Stimulated activated CD8-positive, alpha-beta memory T cell treated with anti-CD3 and anti-CD28 coated beads, Interleukin-7, amount 100 ng/mL, for 48 hours (primary cell): ENCODE data around the gene ATP13A3.
"Not testable (repeated sequence)": the region's sequence is repeated elsewhere in the genome, so short reads cannot be mapped to it uniquely, and the experiment has no call there.

ENCODE experiments used
- DNase-seq, 2 donors: peaks; one replicate each; pipeline ENCODE4 v3.0.0-alpha.2; 2020; ENCODE audit warnings: low read depth in 1 of 2; ENCODE audit errors: extremely low read depth in 1 of 2

The ATP13A3 gene

DNA sequence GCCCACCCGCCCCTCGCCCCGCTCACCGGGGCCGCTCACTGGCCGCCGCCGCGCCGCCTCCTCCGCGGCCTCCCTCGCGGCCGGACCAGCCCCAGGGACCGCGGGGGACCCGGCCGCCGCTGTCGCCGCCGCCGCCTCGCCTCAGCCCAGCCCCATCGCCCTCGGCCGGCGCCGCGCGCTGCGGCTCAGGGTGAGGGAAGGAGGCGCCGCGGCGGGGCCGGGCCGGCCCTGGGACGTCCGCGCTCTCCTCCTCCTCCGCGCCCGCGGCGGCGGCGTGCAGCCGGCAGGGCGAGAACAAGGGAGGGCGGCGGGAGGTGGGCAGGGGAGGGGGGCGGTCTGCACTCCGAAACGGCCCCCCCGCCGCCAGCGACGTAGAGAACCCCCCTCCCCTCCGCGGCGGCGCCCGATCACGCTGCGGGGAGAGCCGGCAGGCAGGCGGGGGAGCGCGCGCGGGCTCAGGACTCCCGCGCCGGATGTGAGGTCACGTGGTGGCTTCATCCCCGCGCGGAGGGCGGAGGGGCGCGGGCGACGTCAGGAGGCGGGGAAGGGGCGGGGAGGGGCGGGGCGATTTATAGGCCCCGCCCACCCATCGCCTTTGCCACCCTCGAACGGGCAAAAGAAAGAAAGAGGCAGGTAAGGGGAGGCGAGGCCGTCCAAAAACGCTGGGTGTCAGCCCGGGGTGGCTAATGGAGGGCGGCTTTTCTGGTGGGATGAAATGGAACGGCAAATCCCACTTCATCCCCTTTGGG lies at the start of gene ATP13A3:
Gene ATP13A3, minus strand, starts transcription at position 463 of the 749 bp plus-strand sequence. CDS start 24,812 bp downstream, outside the sequence.
- DNase-seq, result peak; percentile 74 to 76

DNA sequence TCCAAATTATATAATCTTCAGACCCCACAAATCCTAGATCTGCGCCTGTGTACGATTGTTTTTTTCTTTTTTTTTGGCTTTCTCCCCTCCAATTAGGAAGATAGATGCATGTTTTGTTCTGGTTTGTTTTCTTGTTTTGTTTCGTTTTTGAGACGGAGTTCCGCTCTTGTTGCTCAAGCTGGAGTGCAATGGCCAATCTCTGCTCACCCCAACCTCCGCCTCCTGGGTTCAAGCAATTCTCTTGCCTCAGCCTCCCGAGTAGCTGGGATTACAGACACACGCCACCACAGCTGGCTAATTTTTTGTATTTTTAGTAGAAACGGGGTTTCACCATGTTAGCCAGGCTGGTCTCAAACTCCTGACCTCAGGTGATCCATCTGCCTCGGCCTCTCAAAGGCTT lies 48.4 kb upstream of the ATP13A3 start:
- not testable (repeated sequence) for DNase-seq

DNA sequence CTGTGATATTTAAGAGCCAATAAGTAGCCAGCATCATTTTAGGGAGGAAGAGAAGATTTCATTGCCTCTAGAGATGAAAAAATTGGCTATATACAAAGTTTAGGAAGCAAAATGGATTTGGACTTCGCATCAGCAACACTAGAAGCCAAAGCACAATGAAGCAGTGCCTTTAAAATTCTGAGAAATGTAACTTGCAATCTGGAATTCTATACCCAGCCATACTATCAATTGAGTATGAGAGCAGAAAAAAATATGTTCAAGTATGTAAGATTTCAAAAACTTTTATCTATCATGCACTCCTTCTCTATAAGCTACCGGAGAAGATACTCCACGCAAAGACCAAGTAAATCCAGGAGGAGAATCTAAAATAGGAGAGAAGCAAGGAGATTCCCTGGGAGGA lies 47.4 kb upstream of the ATP13A3 start:
- no peak for DNase-seq

DNA sequence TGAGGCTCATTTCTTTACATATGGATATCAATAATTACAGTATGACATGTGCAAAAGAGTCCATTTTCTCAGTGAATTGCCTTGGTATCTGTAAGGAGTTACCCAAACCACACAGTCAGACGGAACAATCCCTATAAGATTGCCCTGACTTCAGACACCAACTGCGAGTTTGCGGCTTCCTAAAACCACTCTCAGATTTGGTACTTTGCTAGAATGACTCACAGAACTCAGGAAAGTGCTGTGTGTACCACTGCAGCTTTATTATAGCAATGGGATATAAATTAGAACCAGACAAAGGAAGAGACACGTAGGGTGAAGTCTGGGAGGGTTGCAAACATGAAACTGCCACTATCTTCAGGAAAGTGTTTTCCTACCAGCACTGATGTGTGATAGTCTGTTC lies 45.8 kb upstream of the ATP13A3 start:
- no peak for DNase-seq

DNA sequence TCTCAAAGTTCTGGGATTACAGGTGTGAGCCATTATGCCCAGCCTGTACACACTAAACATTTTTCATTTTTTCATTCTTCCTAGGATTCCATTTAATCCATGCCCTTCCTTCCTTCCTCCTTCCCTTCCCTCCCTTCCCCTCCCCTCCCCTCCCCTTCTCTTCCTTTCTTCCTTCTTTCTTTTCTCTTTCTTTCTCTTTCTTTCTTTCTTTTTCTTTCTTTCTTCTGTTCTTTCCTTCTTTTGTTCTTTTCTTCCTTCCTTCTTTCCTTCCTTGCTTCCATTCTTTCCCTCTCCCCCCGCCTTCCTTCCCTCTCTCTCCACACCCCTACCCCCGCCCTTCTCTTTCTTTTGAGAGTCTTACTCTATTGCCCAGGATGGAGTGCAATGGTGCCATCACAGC lies 40.9 kb upstream of the ATP13A3 start:
- DNase-seq, result no peak

DNA sequence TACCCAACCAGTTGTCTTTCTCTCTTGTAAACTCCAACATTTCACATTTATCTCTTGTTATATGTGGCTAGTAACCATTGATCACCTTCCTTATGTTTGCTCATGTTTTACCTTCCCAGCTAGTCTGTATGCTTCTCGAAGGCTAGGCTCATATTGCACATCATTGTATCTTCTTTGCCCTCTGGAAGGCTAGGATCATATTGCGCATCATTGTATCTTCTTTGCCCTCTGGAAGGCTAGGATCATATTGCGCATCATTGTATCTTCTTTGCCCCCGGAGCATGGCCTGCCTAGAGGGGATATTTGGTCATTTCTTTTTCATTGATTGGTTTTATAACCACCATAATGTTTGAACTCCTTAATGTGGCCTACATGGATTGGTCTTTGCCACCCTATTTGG lies 39.4 kb upstream of the ATP13A3 start:
- no peak for DNase-seq

DNA sequence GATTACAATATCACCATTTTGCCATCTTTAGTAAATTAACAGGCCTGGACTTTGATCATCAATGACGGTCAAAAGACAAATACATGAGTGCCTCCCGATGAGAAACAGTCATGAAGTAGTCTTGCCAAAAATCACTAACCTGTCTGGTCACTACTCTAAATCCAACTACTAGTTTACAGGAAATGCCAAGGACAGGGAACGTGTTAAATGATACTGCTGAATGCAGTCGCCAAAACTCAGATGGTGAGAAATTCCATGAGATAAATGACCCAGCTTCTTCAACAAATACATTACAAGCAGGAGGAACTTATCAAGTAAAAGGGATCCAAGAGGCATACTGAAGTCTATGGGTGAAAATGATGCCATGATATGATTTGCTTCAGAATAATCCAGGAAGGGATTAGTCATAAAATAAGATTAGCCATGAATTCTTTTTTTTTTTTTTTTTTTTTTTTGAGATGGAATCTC lies 35.8 kb upstream of the ATP13A3 start:
- DNase-seq, result no peak

DNA sequence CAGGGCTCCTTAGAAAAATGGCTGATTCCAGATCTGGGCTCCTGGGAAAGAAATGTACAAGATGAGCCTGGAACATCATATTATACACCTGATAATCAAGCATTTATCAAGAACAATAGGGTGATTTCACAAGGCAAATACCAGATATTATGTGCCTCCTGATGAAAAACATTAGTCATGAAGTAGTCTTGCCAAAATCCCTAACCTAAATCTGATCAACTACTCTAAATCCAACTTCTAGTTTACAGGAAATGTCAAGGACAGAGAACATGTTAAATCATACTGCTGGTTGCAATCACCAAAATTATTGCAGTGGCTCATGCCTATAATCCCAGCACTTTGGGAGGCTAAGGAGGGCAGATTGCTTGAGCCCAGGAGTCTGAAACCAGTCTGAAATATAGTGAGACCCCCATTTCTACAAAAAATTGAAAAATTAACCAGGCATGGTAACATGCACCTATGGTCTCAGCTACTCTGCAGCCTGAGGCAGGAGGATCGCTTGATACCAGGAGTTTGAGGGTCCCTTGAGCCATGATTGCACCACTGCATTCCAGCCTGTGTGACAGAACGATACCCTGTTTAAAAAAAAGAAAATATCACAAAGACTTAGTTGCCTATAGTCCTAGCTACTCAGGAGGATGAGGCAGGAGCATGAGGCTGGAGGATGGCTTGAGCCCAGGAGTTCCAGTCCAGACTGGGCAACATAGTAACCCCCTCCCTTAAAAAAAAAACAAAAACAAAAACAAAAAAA lies 34.9 kb upstream of the ATP13A3 start:
- no peak for DNase-seq

DNA sequence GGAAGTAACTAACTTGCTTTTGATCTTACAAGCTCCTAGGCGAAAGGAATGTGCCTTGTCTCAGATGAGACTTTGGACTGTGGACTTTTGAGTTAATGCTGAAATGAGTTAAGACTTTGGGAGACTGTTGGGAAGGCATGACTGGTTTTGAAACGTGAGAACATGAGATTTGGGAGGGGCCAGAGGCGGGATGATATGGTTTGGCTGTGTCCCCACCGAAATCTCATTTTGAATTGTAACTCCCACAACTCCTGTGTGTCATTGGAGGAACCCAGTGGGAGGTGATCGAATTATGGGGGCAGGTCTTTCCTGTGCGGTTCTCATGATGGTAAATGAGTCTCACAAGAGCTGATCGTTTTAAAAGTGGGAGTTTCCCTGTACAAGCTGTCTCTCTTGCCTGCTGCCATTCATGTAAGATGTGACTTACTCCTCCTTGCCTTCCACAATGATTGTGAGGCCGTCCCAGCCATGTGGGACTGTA lies 33.9 kb upstream of the ATP13A3 start:
- DNase-seq, result peak; percentile 55 to 85

DNA sequence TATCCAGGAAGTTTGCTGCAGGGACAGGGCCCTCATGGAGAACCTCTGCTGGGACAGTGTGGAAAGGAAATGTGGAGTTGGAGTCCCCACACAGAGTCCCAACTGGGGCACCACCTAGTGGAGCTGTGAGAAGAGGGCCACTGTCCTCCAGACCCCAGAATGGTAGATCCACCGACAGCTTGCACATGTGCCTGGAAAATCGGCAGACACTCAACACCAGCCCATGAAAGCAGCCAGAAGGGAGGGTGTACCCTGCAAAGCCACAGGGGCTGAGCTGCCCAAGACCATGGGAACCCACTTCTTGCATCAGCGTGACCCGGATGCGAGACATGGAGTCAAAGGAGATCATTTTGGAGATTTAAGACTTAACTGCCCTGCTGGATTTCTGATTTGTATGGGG lies 33.4 kb upstream of the ATP13A3 start:
- DNase-seq, result not testable (repeated sequence)

DNA sequence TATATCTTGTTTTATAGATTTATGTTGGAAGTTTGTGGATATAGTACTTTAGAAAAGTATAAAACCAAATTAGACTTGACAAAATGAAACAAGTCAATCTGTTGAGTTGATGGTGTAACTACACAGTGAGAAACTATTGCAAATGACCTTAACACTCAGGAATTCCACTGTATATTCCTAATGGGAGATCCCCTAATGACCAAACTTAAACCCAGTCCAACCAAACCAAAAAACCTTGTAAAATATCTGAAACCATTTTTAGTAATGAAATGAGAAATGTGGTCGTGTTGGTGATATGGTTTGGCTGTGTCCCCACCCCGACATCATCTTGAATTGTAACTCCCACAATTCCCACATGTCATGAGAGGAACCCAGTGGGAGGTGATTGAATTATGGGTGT lies 31.9 kb upstream of the ATP13A3 start:
- DNase-seq, result no peak

DNA sequence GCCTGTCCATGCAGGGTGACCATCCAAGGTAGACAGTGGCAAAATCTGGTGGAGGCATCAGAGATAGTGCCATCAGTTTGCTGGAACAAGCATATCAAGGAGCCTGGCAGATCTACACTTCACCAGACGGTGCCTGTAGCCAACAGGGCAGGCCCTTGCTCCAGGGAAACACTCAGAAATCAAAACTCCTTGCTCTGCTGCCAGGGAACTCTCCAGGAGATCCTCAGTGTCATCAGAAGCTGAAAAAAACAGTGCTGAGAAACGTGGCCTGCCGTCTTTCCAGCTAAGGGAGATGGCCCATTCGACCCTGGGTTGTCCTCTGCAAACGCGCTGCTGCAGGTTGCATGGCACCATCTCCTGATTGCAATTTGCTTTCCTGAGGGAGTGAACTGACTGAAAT lies 30.5 kb upstream of the ATP13A3 start:
- DNase-seq, result no peak

DNA sequence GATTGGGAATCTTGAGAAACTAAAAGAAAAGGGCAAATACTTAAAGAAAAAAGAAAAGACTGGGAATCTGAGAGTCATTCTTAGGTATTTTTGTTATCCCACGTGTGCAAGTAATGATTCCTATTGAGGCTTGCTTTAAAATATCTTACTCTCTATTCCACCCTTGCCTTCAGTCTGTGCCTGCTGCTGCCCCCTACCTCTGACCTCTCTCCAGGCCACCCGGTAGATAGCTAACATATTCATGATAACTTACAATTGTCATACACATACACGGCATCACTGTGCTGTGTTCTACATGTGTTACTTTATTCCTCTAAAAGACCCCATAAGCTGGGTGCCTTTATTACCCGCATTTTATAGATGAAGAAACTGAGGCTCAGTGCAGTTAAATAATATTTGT lies 27.8 kb upstream of the ATP13A3 start:
- DNase-seq, result no peak

DNA sequence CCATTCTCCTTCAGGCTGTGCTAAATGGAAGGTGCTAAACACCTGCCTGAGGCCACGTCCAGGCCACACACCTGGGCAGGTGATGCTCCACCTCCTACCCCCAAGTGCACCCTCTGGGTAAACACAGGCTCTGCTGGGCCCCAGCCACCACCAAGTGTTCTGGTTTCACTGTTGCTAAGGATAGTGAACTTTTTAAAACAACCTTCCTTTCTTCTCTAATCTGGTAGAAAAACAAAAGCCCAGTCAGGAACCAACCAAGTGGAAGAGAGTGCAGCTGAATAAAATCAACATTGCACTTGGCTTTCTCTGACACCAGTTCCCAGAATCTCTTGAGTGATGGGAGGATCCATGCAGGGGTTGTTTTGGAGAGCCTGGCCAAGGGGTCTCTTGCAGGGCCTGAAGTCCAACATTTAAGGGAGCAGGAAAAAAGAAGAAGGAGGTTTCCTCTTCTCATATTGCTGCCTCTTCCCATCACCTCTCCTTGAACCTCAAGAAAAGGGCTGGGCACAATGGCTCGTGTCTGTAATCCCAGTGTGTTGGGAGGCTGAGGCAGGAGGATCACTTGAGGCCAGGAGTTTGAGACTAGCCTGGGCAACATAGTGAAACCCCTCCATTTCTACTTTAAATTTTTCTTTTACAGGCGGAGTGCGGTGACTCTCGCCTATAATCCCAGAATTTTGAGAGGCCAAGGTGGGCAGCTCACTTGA lies 26.2 kb upstream of the ATP13A3 start:
- DNase-seq, result no peak

DNA sequence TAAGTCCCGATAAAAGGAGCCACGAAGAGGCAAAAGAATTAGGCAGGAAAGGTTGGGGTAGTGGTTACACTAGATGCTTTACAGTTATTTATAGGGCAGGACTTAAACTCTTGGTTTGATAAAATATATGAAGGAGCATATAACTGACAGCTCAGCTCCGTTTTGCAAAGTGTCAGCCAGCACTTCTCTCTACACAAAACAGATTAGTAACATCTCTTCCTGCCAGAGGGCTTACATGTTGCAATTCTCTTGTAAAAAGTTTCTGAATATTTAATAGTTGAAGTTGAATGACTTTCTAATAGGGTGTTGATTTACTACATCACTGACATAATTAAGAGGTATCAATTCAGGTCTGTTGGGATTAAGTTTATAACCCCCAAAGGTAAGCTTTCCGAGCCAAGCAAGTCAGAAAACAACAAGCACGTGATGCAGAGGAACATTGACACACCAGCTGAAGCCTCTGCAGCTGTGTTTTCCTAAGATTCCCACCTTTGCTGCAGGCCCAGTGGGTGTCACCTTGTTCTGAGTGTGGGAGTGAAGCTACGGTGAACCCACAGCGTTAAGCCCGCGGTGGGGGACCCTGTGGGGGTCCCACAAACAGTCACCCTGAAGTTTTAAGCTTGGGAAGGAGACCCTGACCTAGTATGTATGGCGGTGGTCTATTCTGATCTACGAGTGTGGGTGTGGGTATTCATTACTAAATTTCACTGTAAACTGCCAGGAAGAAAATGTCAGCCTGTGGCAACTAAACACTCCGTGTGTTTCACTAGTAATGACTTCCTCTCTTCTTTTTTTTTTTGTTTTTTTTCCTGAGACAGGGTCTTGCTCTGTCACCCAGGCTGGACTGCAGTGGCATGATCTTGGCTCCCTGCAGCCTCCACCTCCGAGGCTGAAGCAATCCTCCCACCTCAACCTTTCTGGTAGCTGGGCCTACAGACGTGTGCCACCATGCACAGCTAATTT lies 22.0 kb upstream of the ATP13A3 start:
- no peak for DNase-seq

DNA sequence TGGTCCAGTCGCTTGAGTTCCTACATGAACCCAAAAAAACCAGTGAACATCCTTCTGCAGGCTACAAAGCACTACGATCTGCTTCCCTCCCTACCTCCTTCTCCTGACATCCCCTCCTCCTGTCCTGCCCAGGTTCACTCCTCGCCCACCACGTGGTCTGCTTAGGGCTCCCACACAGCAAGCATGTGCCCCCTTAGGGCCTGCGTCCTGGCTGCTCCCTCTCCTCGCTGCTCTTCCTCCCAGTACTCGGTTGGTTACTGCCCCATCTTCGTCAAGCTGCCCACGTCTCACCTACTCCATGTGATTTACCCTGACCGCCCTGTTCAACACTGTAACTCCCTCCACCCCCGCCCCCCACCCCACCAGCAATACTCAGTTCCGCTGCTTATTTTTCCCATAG lies 20.8 kb upstream of the ATP13A3 start:
- no peak for DNase-seq

DNA sequence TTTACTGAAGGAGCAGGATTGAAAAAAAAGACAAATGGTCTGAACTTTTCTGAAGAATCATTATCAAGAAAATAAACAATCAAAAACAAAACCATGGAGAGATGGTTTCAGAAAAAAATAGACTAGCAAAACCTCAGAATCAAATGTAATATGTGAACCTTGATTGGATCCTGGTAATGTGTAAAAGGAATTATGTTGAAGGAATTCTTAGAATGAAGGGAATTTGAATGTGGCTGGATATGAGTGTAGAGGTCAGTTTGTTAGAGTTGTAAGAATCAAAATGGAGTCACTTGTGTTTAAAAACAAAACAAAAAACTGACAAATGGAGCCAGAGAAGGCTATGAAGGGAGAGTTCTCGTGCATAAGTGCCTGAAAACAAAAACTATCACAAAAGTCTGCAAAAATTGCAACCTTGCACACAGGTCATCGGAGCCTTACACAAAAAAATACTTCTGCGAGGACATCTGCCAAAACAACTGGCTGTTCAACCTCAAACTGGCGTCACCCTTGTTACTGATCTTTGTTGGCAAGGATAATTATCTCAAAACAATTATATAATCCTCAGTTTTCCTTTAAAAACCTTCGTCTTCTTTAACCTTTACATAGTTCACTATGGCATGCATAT lies 19.1 kb upstream of the ATP13A3 start:
- DNase-seq, result no peak

DNA sequence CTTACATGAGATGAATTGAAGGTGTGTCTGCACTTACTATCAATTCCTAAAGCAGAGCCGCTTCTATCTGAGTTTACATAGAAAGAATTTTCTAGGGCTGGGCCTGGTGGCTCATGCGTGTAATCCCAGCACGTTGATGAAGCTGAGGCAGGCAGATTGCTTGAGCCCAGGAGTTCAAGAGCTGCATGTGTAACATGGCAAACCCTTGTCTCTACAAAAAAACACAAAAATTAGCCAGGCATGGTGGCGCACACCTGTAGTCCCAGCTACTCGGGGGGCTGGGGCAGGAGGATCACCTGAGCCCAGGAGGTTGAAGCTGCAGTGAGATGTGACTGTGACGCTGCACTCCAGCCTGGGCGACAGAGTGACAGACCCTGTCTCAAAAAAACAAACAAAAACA lies 18.1 kb upstream of the ATP13A3 start:
- no peak for DNase-seq

DNA sequence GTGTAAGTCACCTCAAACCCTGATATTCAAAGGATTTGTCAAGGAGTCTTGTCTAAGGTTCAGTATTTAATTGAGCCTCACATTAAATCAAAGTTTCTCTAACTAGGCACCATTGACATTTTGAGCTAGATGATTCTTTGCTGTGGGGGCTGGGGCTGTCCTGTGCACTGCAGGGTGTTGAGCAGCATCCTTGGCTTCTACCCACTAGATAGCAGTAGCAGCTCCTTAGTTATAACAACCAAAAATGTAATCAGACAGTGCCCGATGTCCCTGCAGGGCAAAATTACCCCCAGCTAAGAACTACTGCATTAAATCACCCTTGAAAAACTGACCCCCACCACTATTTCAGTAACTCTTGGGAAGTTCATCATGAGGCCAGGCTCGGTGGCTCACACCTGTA lies 17.3 kb upstream of the ATP13A3 start:
- no peak for DNase-seq

DNA sequence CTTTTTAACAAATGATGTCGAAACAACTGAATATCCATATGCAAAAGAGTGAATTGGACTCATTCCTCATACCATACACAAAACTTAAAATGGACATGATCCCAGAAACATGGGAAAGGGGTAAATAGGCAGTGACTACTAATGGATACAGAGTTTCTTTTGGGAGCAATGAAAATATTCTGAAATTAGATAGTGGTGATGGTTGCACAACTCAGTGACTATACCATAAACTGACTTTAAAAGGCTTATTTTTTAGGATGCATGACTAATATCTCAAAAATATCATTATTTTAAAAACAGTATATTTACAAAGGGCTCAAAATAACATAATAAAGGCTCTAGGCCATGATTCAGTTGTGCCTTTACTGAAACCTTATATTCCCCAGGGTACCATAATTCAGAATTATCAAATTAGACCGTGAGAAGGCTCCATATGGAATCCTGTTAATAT lies 16.3 kb upstream of the ATP13A3 start:
- no peak for DNase-seq
